Gastroesophageal sphincter (tissue), 4 donors: ENCODE results near the gene TMED1. TPM values are rescaled to one million over a fixed set of nuclear protein-coding genes. Genes with fewer than 3 reads are reported as not detected.

Experiments used
- ATAC-seq: fragments of 150-250 bp; one replicate; pipeline ENCODE4 v1.9.1; 2016; ENCODE audit warnings: mild to moderate bottlenecking, moderate library complexity
- H3K27ac ChIP-seq, 4 donors: fragments of 200-600 bp; sonication (generic) in 3 of 4; 1 replicate in 3 of 4; 2 replicates in 1 of 4; pipeline ENCODE4 v1.5.1; 2016 to 2019
- H3K27me3 ChIP-seq: fragments of 200-600 bp; sonication (generic); one replicate; pipeline ENCODE4 v1.5.1; 2019
- H3K36me3 ChIP-seq, 2 donors: fragments of 200-600 bp; sonication (generic); one replicate each; pipeline ENCODE4 v1.5.1; 2019; ENCODE audit warnings: control low read depth in 1 of 2
- H3K4me1 ChIP-seq, 3 donors: fragments of 200-600 bp; sonication (generic); 1 replicate in 2 of 3; 2 replicates in 1 of 3; pipeline ENCODE4 v1.5.1; 2016 to 2019; ENCODE audit warnings: control low read depth in 2 of 3
- H3K4me3 ChIP-seq, 2 donors: fragments of 200-600 bp; sonication (generic); one replicate each; pipeline ENCODE4 v1.5.1; 2019; ENCODE audit warnings: mild to moderate bottlenecking in 1 of 2, moderate library complexity in 1 of 2
- H3K9me3 ChIP-seq, 3 donors: fragments of 200-600 bp; sonication (generic); one replicate each; pipeline ENCODE4 v1.5.1; 2017 to 2019; ENCODE audit warnings: control low read depth in 2 of 3
- EP300 ChIP-seq: sonication (generic); formaldehyde crosslinking; IDR thresholded peaks from one replicate; pipeline ENCODE4 v1.6.1; 2017; ENCODE audit warnings: antibody characterized with exemption, mild to moderate bottlenecking
- POLR2A ChIP-seq, 2 donors: fragments of 450-650 bp; IDR thresholded peaks; one replicate each; pipeline ENCODE4 v1.6.1; 2017; ENCODE audit warnings: antibody characterized with exemption in 2 of 2, mild to moderate bottlenecking in 2 of 2, moderate library complexity in 1 of 2
- POLR2AphosphoS5 ChIP-seq: sonication (generic); formaldehyde crosslinking; IDR thresholded peaks from one replicate; pipeline ENCODE4 v1.6.1; 2017; ENCODE audit warnings: antibody characterized with exemption
- WGBS, 2 donors: methylation state at CpG; one replicate each; pipeline ENCODE4 v1.1.5; 2018; ENCODE audit warnings: low coverage in 1 of 2; 5-methylcytosine and 5-hydroxymethylcytosine counted together
- total RNA-seq, 4 donors: library from RNA; depleted of rRNA; stranded (reverse); fragments of >200 nt; gene quantifications; one replicate each; pipeline ENCODE4 v1.1.0, GENCODE V29; 2016
- TF ChIP-seq, protein P1 (sequence below), 4 experiments: fragments of 200-600 bp in 2 of 4; fragments of 450-650 bp in 2 of 4; sonication (generic) in 1 of 4; IDR thresholded peaks; one replicate each; pipeline ENCODE4 v1.5.1; 2017 to 2019; ENCODE audit warnings: antibody characterized with exemption in 4 of 4, mild to moderate bottlenecking in 2 of 4, moderate library complexity in 2 of 4

The TMED1 gene
- total RNA-seq, 4 donors from 2014 or later, result 15.4 to 36.9 (median 31.7) TPM

DNA sequence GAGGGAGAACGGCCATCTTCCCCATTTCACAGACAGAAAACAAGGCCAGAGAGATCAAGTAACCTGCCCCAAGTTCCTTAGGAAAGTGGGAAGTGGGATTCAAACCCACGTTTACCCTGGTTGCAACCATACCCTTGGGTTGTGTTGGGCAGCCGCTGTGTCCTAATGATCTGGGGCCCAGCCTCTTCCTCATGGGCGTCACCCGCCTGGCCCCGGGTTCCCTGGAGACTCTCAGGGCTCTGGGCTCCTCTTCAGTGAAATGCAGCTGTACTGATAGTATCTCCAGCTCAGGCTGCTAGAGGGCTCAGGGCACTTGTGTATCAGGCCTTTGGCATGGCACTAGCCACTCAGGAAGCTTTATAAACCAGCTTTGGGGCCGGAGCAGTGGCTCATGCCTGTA, 9.8 kb downstream of the TMED1 start:
- no peak overlapping the region for H3K4me3 ChIP-seq
- H3K27me3 ChIP-seq, result no peaks in the 10 kb centered on the region
- H3K36me3 ChIP-seq, result peaks cover 0 to 95% of the 10 kb centered on the region in 2 donors
- no peak overlapping the region for H3K27ac ChIP-seq
- H3K9me3 ChIP-seq, result no peaks in the 10 kb centered on the region
- no peak for ATAC-seq
- no peaks in the 10 kb centered on the region for H3K4me1 ChIP-seq
- 80 to 90% methylated on average over 1 to 2 of the region's 7 CpGs for WGBS, 2 donors
- TF ChIP-seq EP300 (no peak), POLR2AphosphoS5 (no peak), POLR2A (IDR thresholded peaks at IDR 0.05) (no peak)
- TF ChIP-seq, protein P1, sequence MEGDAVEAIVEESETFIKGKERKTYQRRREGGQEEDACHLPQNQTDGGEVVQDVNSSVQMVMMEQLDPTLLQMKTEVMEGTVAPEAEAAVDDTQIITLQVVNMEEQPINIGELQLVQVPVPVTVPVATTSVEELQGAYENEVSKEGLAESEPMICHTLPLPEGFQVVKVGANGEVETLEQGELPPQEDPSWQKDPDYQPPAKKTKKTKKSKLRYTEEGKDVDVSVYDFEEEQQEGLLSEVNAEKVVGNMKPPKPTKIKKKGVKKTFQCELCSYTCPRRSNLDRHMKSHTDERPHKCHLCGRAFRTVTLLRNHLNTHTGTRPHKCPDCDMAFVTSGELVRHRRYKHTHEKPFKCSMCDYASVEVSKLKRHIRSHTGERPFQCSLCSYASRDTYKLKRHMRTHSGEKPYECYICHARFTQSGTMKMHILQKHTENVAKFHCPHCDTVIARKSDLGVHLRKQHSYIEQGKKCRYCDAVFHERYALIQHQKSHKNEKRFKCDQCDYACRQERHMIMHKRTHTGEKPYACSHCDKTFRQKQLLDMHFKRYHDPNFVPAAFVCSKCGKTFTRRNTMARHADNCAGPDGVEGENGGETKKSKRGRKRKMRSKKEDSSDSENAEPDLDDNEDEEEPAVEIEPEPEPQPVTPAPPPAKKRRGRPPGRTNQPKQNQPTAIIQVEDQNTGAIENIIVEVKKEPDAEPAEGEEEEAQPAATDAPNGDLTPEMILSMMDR (IDR thresholded peaks at IDR 0.05), result no peak

DNA sequence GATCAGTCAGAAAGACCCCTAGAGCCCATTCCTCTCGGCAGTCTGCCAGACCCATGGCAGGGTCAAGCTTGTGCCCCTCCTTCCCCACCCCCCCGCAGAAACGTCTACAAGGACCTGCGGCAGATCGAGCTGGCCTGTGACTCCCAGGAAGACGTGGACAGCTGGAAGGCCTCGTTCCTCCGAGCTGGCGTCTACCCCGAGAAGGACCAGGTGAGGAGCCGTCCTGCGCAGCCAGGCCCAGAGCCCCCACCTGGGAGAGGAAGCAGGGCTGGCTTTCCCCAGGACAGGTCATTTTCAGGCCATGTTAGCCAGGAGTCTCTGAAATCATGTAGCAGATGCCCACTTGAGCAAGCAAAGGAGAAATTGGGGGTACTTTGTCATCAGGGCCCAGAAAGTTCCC, 12.3 kb downstream of the TMED1 start:
- no peaks in the 10 kb centered on the region for H3K4me1 ChIP-seq
- no peaks in the 10 kb centered on the region for H3K27me3 ChIP-seq
- no peak for ATAC-seq
- no peak overlapping the region for H3K27ac ChIP-seq
- no peak overlapping the region for H3K4me3 ChIP-seq
- no peaks in the 10 kb centered on the region for H3K9me3 ChIP-seq
- 80 to 93% methylated on average over 1 to 7 of the region's 12 CpGs for WGBS, 2 donors
- peaks cover 0 to 95% of the 10 kb centered on the region in 2 donors for H3K36me3 ChIP-seq
- TF ChIP-seq POLR2AphosphoS5 (no peak), EP300 (no peak), POLR2A (IDR thresholded peaks at IDR 0.05) (no peak)
- TF ChIP-seq, protein P1 (IDR thresholded peaks at IDR 0.05), result no peak

DNA sequence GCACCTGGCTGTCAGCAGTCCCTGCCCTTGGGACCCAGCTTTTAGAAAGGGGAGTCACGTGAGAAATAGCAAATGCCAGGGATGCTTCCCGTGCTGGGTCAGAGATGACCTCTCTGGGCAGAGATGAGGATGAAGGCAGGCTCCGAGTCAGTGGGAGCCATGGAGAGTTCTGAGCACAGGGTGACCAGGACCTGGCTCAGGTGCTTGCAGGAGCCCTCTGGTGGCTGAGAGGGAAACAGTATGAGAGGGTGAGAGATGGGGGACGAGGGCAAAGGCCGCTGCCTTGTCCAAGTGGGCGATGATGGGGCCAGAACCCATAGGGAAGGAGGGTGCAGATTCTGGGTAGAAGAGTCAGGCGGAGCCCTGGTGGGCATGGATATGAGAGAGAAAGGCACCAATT, 15.8 kb downstream of the TMED1 start:
- H3K27me3 ChIP-seq, result no peaks in the 10 kb centered on the region
- no peak for TF ChIP-seq POLR2AphosphoS5
- no peak for TF ChIP-seq EP300
- no peak overlapping the region for H3K4me3 ChIP-seq
- H3K9me3 ChIP-seq, result no peaks in the 10 kb centered on the region
- peaks cover 0 to 12% (median 0%) of the 10 kb centered on the region in 3 donors for H3K4me1 ChIP-seq
- no peak for ATAC-seq
- 81 to 100% methylated on average over 1 to 3 of the region's 7 CpGs for WGBS, 2 donors
- no peak overlapping the region for H3K27ac ChIP-seq
- peaks cover 0 to 94% of the 10 kb centered on the region in 2 donors for H3K36me3 ChIP-seq

DNA sequence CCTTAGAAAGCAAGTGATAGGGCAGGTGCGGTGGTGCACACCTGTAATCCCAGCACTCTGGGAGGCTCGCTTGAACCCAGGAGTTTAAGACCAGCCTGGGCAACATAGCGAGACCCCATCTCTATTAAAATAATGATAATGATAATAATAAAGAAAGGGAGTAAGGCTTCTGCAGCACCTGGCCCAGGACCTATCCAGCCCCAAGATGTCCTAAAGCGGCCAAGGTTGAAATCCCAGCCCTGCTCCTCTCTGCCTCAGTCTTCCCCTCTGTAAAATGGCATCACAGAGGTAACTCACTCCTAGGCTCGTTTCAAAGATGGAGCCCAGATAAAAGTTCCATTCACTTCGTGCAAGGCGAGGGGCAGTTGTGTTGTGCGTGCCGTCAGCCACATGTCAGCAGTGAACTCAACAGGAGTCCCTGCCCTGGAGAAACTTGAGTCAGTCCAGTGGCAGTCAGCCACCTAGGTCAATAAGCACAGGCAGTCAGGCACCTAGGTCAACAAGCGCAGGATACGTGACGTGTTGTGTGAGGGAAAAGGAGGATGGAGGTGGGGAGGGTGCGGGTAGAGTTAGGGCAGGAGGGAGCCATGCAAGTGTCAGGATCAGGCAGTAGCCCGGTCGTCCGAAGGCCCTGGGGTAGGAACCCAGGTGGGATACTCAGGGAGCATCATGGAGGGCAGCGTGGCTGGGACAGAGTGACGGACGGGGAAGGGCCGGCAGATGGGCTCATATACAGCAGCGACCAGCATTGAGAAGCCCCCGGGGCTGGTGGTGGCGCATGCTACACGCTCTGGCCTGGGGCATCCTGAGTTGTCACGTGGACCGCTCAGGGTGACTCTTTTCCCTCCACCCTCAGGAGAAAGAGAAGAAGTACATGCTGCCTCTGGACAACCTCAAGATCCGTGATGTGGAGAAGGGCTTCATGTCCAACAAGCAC, 16.6 kb downstream of the TMED1 start:
- WGBS, 2 donors, result 89 to 90% methylated on average over 5 to 14 of the region's 27 CpGs
- H3K4me1 ChIP-seq, result peaks cover 0 to 12% (median 0%) of the 10 kb centered on the region in 3 donors
- ATAC-seq, result no peak
- no peaks in the 10 kb centered on the region for H3K9me3 ChIP-seq
- no peak overlapping the region for H3K27ac ChIP-seq
- no peak overlapping the region for H3K4me3 ChIP-seq
- no peaks in the 10 kb centered on the region for H3K27me3 ChIP-seq
- TF ChIP-seq POLR2A (IDR thresholded peaks at IDR 0.05), result no peak
- TF ChIP-seq EP300, result no peak
- no peak for TF ChIP-seq POLR2AphosphoS5
- TF ChIP-seq, protein P1 (IDR thresholded peaks at IDR 0.05), result no peak
- H3K36me3 ChIP-seq, result peaks cover 0 to 94% of the 10 kb centered on the region in 2 donors

DNA sequence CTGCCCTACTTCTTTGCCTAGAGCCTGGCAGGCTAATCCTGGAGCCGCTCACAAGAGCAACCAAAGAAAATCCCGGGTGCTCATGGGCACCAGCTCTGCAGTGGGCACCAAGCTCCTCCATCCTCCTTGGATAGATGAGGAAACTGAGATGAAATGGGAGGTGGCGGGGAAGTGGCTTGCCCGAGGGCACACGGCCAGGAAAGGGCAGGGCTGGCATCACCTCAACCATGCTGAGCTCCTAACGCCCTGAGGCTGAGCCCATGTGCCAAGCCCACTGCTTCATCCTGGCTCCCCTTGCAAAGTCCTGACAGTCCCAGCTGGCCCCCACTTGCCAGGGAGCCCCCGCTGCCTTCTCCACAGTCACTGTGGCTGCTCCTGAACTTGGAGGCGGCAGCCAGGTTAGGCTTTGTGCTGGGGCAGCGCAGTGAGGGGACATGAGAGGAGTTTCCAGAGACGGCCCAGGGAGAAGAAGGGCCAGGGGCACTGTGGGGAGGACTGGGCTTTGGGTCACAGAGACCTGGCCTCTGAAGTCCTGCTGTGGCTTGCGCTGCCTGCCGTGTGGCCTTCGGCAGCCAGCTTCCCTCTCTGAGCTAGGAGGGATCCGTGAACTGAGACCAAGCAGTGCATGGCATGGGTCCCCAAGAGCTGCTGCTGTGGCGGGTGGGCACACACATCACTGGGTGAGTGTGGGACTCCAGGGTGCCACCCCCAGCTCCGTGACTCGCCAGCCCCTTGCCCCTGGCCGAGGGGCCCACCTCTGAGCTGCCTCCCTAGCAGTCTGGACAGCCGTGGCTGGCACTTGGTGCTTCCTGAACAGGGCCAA, 17.5 kb downstream of the TMED1 start:
- ATAC-seq, result no peak
- WGBS, 2 donors, result 70% methylated on average over 3 of the region's 19 CpGs; no CpG with 5 or more reads in 1 of the 2 donors
- no peaks in the 10 kb centered on the region for H3K9me3 ChIP-seq
- peaks cover 0 to 12% (median 0%) of the 10 kb centered on the region in 3 donors for H3K4me1 ChIP-seq
- peaks cover 0 to 94% of the 10 kb centered on the region in 2 donors for H3K36me3 ChIP-seq
- peak overlapping the region in 1 of 2 donors; percentile 39 for H3K4me3 ChIP-seq
- TF ChIP-seq, protein P1 (IDR thresholded peaks at IDR 0.05), result no peak
- TF ChIP-seq EP300, result no peak
- TF ChIP-seq POLR2A (IDR thresholded peaks at IDR 0.05), result no peak
- TF ChIP-seq POLR2AphosphoS5, result no peak
- H3K27me3 ChIP-seq, result no peaks in the 10 kb centered on the region
- H3K27ac ChIP-seq, result peak overlapping the region in 3 of 4 donors; percentile 53 to 71 (median 66)
